ENCODE measurements around the gene NPAS2.

NPAS2 gene

GRCh38 chr2:100941646-100942240 is 121.8 kb downstream of the NPAS2 start:
- no peak for DNase-seq (ENCODE audit: low spot score)

GRCh38 chr2:100944617-100945432 is 124.9 kb downstream of the NPAS2 start:
- DNase-seq (ENCODE audit: low spot score): no peak

- DNase-seq (ENCODE audit: low spot score): no peak
Observed at GRCh38 chr2:100945433-100945740, 125.4 kb downstream of the NPAS2 start.

- no peak for DNase-seq (ENCODE audit: low spot score)
Observed at GRCh38 chr2:100945930-100946607, 126.1 kb downstream of the NPAS2 start.

- no peak for DNase-seq (ENCODE audit: low spot score)
Observed at GRCh38 chr2:100948942-100949811, 129.2 kb downstream of the NPAS2 start.

GRCh38 chr2:100952512-100952911 is 132.6 kb downstream of the NPAS2 start:
- no peak for DNase-seq (ENCODE audit: low spot score)

GRCh38 chr2:100953406-100954043 is 133.6 kb downstream of the NPAS2 start:
- no peak for DNase-seq (ENCODE audit: low spot score)

GRCh38 chr2:100954044-100954420 is 134.1 kb downstream of the NPAS2 start:
- DNase-seq (ENCODE audit: low spot score): no peak

GRCh38 chr2:100955226-100955625 is 135.3 kb downstream of the NPAS2 start:
- DNase-seq (ENCODE audit: low spot score): no peak

- no peak for DNase-seq (ENCODE audit: low spot score)
Observed at GRCh38 chr2:100956081-100956480, 136.1 kb downstream of the NPAS2 start.

GRCh38 chr2:100957996-100958653 is 138.2 kb downstream of the NPAS2 start:
- peak; percentile 91 for DNase-seq (ENCODE audit: low spot score)

- DNase-seq (ENCODE audit: low spot score): peak; percentile 57
Observed at GRCh38 chr2:100959225-100959880, 139.4 kb downstream of the NPAS2 start.

GRCh38 chr2:100960688-100961087 is 140.7 kb downstream of the NPAS2 start:
- DNase-seq (ENCODE audit: low spot score): no peak

GRCh38 chr2:100962366-100963025 is 142.6 kb downstream of the NPAS2 start:
- no peak for DNase-seq (ENCODE audit: low spot score)

GRCh38 chr2:100963026-100963375 is 143.1 kb downstream of the NPAS2 start:
- DNase-seq (ENCODE audit: low spot score): no peak

- DNase-seq (ENCODE audit: low spot score): no peak
Observed at GRCh38 chr2:100964222-100964621, 144.3 kb downstream of the NPAS2 start.

GRCh38 chr2:100964681-100965169 is 144.8 kb downstream of the NPAS2 start:
- DNase-seq (ENCODE audit: low spot score): no peak

GRCh38 chr2:100965596-100965995 is 145.7 kb downstream of the NPAS2 start:
- DNase-seq (ENCODE audit: low spot score): no peak

- no peak for DNase-seq (ENCODE audit: low spot score)
Observed at GRCh38 chr2:100967716-100968115, 147.8 kb downstream of the NPAS2 start.

Data from AG20443 (cell line).